ENCODE data around the gene ATF4.

GRCh38 chr22:39534591-39535356, 14.4 kb downstream of the ATF4 start:
- TF ChIP-seq POLR2AphosphoS5 (IDR thresholded peaks at IDR 0.05; ENCODE audit: borderline replicate concordance, low read depth, low read length) = no peak
- no peak for TF ChIP-seq EZH2 (IDR thresholded peaks at IDR 0.05)

Measured in SK-N-MC (cell line).